Panc1 (cell line): ENCODE results near the gene HBS1L. TPM values are rescaled to one million over a fixed set of nuclear protein-coding genes. Genes with fewer than 3 reads are reported as not detected.

ENCODE experiments used
- ATAC-seq: fragments of 200-7000 bp; cut with Tn5 transposase; 2 replicates; pipeline ENCODE4 v1.9.1; 2020; ENCODE audit warnings: mild to moderate bottlenecking, moderate library complexity
- BruUV-seq: library from RNA; stranded (reverse); fragments of 400-500 nt; replicated peaks from 2 replicates; lab custom pipeline; 2021; lab: Mats Ljungman, UMichigan
- CTCF ChIA-PET: fragments of 300-600 bp; sonication (Branson Sonifier 250); formaldehyde crosslinking; loops from one replicate; lab custom pipeline; 2022; ENCODE audit warnings: antibody characterized with exemption; lab: Charles Lee
- POLR2A ChIA-PET: fragments of 300-600 bp; sonication (Branson Sonifier 250); formaldehyde crosslinking; loops from one replicate; lab custom pipeline; 2022; ENCODE audit warnings: antibody characterized with exemption; lab: Charles Lee
- DNase-seq: peaks from one replicate; pipeline ENCODE4 v3.0.0-alpha.2; 2010; ENCODE audit warnings: low read depth, low spot score
- H3K27ac ChIP-seq: 2 replicates; pipeline ENCODE4 v1.5.1; 2011; ENCODE audit warnings: mild to moderate bottlenecking, low read length, inconsistent platforms
- H3K27me3 ChIP-seq: fragments of 200-500 bp; sonication (Bioruptor generic); 2 replicates; pipeline ENCODE4 v1.6.0; 2014; ENCODE audit warnings: low read length, inconsistent platforms; ENCODE audit not compliant: control insufficient read depth, insufficient read depth
- H3K36me3 ChIP-seq: fragments of 200-500 bp; sonication (Bioruptor generic); 2 replicates; pipeline ENCODE4 v1.5.1; 2014; ENCODE audit warnings: inconsistent platforms, mild to moderate bottlenecking, low read length, moderate library complexity; ENCODE audit not compliant: control insufficient read depth, insufficient read depth
- H3K4me1 ChIP-seq: 2 replicates; pipeline ENCODE4 v1.5.1; 2011; ENCODE audit warnings: inconsistent platforms, mild to moderate bottlenecking, low read length, moderate library complexity; ENCODE audit not compliant: control insufficient read depth, insufficient read depth
- H3K4me3 ChIP-seq, 2 experiments: 2 replicates each; pipeline ENCODE4 v1.5.1; 2011 to 2012; ENCODE audit warnings: low read depth in 2 of 2, low read length in 2 of 2, mild to moderate bottlenecking in 2 of 2, inconsistent platforms in 1 of 2, moderate library complexity in 1 of 2
- H3K9me3 ChIP-seq: fragments of 200-500 bp; sonication (Bioruptor generic); 2 replicates; pipeline ENCODE4 v1.5.1; 2014; ENCODE audit warnings: low read depth, mild to moderate bottlenecking, inconsistent platforms, low read length, moderate library complexity; ENCODE audit not compliant: control insufficient read depth, insufficient read depth
- POLR2AphosphoS5 ChIP-seq: IDR thresholded peaks from 2 replicates; pipeline ENCODE4 v1.6.1; 2012; ENCODE audit warnings: mild to moderate bottlenecking, low read depth, low read length, moderate library complexity
- SIN3A ChIP-seq: IDR thresholded peaks from 2 replicates; pipeline ENCODE4 v1.6.1; 2012; ENCODE audit warnings: low read depth, mild to moderate bottlenecking, low read length, moderate library complexity, borderline replicate concordance; ENCODE audit not compliant: insufficient read depth
- TCF7L2 ChIP-seq: IDR thresholded peaks from 2 replicates; pipeline ENCODE4 v1.6.1; 2011; ENCODE audit warnings: mild to moderate bottlenecking, low read depth, low read length, inconsistent platforms
- in situ Hi-C: cut with HindIII; loops from 2 replicates; pipeline ENCODE4 v1.10.0; 2016; ENCODE audit warnings: low sequenced_read_pairs, low pct_unique_long_range_greater_than_20kb
- intact Hi-C: fragments of 100-400 bp; cut with micrococcal nuclease; formaldehyde crosslinking; loops from one replicate; pipeline ENCODE4 v1.10.0; 2022; ENCODE audit not compliant: unreplicated experiment
- total RNA-seq: library from RNA; stranded (reverse); gene quantifications from one replicate; pipeline ENCODE4 v1.2.1, GENCODE V29; 2021; ENCODE audit not compliant: unreplicated experiment
- TF ChIP-seq, protein P1 (sequence below): fragments of 450-650 bp; IDR thresholded peaks from 2 replicates; pipeline ENCODE4 v1.5.1; 2017; ENCODE audit warnings: mild to moderate bottlenecking
- TF ChIP-seq, protein P2 (sequence below), 2 experiments: IDR thresholded peaks; 2 replicates each; pipeline ENCODE4 v1.6.1; 2011 to 2012; ENCODE audit warnings: low read depth in 2 of 2, control low read depth in 1 of 2, low read length in 1 of 2, mild to moderate bottlenecking in 1 of 2, moderate library complexity in 1 of 2; ENCODE audit not compliant: insufficient read depth in 1 of 2

HBS1L gene
- total RNA-seq, 1 experiment from 2014 or later, result 79.2 TPM

DNA sequence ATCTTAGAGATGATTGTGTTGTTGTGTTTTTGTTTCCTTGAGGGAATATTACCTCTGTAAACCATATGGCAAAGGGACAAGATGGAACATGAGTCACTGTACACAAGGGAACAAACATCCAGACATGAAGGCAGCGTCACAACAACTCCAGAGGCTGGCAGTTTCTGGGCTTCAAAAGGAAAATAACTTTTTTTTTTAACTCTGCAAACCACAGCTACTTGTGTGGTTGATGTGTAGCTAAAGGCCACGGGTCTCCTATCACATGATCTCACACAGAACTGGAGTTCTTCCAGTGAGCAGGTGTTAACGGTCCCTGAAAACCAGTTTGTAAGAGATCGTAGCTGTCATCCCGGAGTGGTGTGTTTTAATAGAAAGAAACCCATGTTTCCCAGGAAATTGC is 33.2 kb upstream of the HBS1L start:
- ATAC-seq, result no peak
- in situ Hi-C loops, result no loop called here
- CTCF ChIA-PET, result no interaction called here

DNA sequence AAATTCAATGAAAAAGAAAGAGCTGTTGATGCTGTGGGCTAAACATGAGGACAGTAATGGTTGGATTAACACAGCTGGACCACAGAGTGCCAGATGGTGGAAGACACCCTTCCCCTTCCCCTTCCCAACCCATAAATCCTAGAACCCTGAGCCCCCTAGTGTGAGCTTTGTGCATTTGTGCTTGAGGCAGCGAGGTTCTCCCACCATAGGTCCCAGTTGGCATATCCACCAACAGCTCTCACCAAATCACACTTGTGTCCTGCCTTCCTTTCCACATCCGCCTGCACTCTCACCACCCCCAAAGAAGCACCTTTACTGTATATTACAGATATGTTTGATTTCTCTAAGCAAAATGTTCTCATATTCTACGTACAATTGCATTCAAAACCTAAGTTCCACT is 32.8 kb upstream of the HBS1L start:
- no peak overlapping the region for H3K27ac ChIP-seq
- H3K36me3 ChIP-seq, result no peaks in the 10 kb centered on the region
- BruUV-seq, result no TSS peak
- intact Hi-C loops, result no loop called here
- DNase-seq (no peak), ATAC-seq (no peak)
- ChIA-PET POLR2A (no interaction called here), CTCF (no interaction called here)
- H3K27me3 ChIP-seq, result peaks cover 6% of the 10 kb centered on the region; the same call in 1 of the 2 replicates
- H3K4me3 ChIP-seq, result no peak overlapping the region
- no peaks in the 10 kb centered on the region for H3K4me1 ChIP-seq
- in situ Hi-C loops, result no loop called here
- H3K9me3 ChIP-seq, result no peaks in the 10 kb centered on the region
- TF ChIP-seq TCF7L2 (no peak), SIN3A (no peak)
- TF ChIP-seq, protein P1, sequence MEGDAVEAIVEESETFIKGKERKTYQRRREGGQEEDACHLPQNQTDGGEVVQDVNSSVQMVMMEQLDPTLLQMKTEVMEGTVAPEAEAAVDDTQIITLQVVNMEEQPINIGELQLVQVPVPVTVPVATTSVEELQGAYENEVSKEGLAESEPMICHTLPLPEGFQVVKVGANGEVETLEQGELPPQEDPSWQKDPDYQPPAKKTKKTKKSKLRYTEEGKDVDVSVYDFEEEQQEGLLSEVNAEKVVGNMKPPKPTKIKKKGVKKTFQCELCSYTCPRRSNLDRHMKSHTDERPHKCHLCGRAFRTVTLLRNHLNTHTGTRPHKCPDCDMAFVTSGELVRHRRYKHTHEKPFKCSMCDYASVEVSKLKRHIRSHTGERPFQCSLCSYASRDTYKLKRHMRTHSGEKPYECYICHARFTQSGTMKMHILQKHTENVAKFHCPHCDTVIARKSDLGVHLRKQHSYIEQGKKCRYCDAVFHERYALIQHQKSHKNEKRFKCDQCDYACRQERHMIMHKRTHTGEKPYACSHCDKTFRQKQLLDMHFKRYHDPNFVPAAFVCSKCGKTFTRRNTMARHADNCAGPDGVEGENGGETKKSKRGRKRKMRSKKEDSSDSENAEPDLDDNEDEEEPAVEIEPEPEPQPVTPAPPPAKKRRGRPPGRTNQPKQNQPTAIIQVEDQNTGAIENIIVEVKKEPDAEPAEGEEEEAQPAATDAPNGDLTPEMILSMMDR, result peak; percentile 9; the same call in 1 of the 2 replicates

More for the DNA sequence above, 33.2 kb upstream of the HBS1L start:
- DNase-seq, result no peak
- H3K4me1 ChIP-seq, result no peaks in the 10 kb centered on the region
- H3K36me3 ChIP-seq, result no peaks in the 10 kb centered on the region
- intact Hi-C loops, result no loop called here
- no peak for TF ChIP-seq POLR2AphosphoS5
- TF ChIP-seq, protein P1, result no peak
- TF ChIP-seq, protein P2, sequence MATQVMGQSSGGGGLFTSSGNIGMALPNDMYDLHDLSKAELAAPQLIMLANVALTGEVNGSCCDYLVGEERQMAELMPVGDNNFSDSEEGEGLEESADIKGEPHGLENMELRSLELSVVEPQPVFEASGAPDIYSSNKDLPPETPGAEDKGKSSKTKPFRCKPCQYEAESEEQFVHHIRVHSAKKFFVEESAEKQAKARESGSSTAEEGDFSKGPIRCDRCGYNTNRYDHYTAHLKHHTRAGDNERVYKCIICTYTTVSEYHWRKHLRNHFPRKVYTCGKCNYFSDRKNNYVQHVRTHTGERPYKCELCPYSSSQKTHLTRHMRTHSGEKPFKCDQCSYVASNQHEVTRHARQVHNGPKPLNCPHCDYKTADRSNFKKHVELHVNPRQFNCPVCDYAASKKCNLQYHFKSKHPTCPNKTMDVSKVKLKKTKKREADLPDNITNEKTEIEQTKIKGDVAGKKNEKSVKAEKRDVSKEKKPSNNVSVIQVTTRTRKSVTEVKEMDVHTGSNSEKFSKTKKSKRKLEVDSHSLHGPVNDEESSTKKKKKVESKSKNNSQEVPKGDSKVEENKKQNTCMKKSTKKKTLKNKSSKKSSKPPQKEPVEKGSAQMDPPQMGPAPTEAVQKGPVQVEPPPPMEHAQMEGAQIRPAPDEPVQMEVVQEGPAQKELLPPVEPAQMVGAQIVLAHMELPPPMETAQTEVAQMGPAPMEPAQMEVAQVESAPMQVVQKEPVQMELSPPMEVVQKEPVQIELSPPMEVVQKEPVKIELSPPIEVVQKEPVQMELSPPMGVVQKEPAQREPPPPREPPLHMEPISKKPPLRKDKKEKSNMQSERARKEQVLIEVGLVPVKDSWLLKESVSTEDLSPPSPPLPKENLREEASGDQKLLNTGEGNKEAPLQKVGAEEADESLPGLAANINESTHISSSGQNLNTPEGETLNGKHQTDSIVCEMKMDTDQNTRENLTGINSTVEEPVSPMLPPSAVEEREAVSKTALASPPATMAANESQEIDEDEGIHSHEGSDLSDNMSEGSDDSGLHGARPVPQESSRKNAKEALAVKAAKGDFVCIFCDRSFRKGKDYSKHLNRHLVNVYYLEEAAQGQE (IDR thresholded peaks at IDR 0.05; ENCODE audit: insufficient read depth in 1 of 2, low read depth in 2 of 2, low read length in 1 of 2), result no peak
- no peak for TF ChIP-seq TCF7L2
- TF ChIP-seq SIN3A, result no peak
- POLR2A ChIA-PET, result no interaction called here
- no peak overlapping the region for H3K4me3 ChIP-seq
- no peaks in the 10 kb centered on the region for H3K9me3 ChIP-seq
- H3K27ac ChIP-seq, result no peak overlapping the region
- peaks cover 7% of the 10 kb centered on the region for H3K27me3 ChIP-seq
- BruUV-seq, result no TSS peak
